CD14-positive monocyte (primary cell): ENCODE results near the gene OR52A5. TPM values are rescaled to one million over a fixed set of nuclear protein-coding genes. Genes with fewer than 3 reads are reported as not detected.

Source experiments
- DNase-seq, 3 donors: peaks; one replicate each; pipeline ENCODE4 v3.0.0-alpha.2; 2011 to 2022
- H2AFZ ChIP-seq: 2 replicates; pipeline ENCODE4 v1.6.0; 2012; ENCODE audit warnings: mild to moderate bottlenecking, low read depth, low read length, inconsistent platforms; ENCODE audit not compliant: insufficient read depth, poor library complexity, severe bottlenecking
- H3K27ac ChIP-seq, 2 donors: 1 replicate in 1 of 2; 2 replicates in 1 of 2; pipeline ENCODE4 v1.5.1; 2012 to 2013; ENCODE audit warnings: low read length in 2 of 2, control low read depth in 1 of 2, inconsistent platforms in 1 of 2, low read depth in 1 of 2, mild to moderate bottlenecking in 1 of 2
- H3K27me3 ChIP-seq, 2 donors: one replicate each; pipeline versions ENCODE4 v1.6.0 to v1.6.1; 2011 to 2013; ENCODE audit warnings: low read length in 2 of 2; ENCODE audit not compliant: control insufficient read depth in 2 of 2, insufficient read depth in 2 of 2
- H3K36me3 ChIP-seq, 2 donors: replicated peaks in 1 of 2; 1 replicate in 1 of 2; 2 replicates in 1 of 2; pipeline versions ENCODE4 v1.5.1 to v1.6.1; 2012 to 2013; ENCODE audit warnings: low read length in 2 of 2, control low read depth in 1 of 2, inconsistent platforms in 1 of 2, mild to moderate bottlenecking in 1 of 2; ENCODE audit not compliant: insufficient read depth in 2 of 2, control insufficient read depth in 1 of 2
- H3K4me1 ChIP-seq, 2 donors: 1 replicate in 1 of 2; 2 replicates in 1 of 2; pipeline versions ENCODE4 v1.5.1 to v1.6.1; 2012 to 2013; ENCODE audit warnings: low read length in 2 of 2, control low read depth in 1 of 2, inconsistent platforms in 1 of 2, mild to moderate bottlenecking in 1 of 2, moderate library complexity in 1 of 2; ENCODE audit not compliant: insufficient read depth in 2 of 2, control insufficient read depth in 1 of 2
- H3K4me2 ChIP-seq: replicated peaks from 2 replicates; pipeline ENCODE3; 2012; ENCODE audit warnings: low read length, moderate library complexity, mild to moderate bottlenecking; ENCODE audit not compliant: poor library complexity, severe bottlenecking; ENCODE audit errors: extremely low read depth
- H3K4me3 ChIP-seq, 3 experiments: fragments of 200-600 bp in 1 of 3; sonication (generic) in 1 of 3; replicated peaks in 1 of 3; 1 replicate in 2 of 3; 2 replicates in 1 of 3; pipeline ENCODE4 v1.5.1; 2011 to 2013; ENCODE audit warnings: low read length in 3 of 3, mild to moderate bottlenecking in 3 of 3, control low read depth in 2 of 3, low read depth in 2 of 3, inconsistent platforms in 1 of 3, moderate library complexity in 1 of 3
- H3K79me2 ChIP-seq: 2 replicates; pipeline ENCODE4 v1.6.0; 2012; ENCODE audit warnings: mild to moderate bottlenecking, control low read depth, inconsistent platforms, low read length, moderate library complexity; ENCODE audit not compliant: insufficient read depth
- H3K9ac ChIP-seq: 2 replicates; pipeline ENCODE4 v1.6.0; 2017; ENCODE audit warnings: low read length, mild to moderate bottlenecking; ENCODE audit not compliant: insufficient read depth, poor library complexity, severe bottlenecking
- H3K9me3 ChIP-seq, 2 donors: replicated peaks in 1 of 2; 1 replicate in 1 of 2; 2 replicates in 1 of 2; pipeline versions ENCODE4 v1.5.1 to v1.6.1; 2012 to 2013; ENCODE audit warnings: low read length in 2 of 2, control low read depth in 1 of 2; ENCODE audit not compliant: control insufficient read depth in 1 of 2, insufficient read depth in 1 of 2
- H4K20me1 ChIP-seq: 2 replicates; pipeline ENCODE4 v1.6.0; 2012; ENCODE audit warnings: mild to moderate bottlenecking, low read length, control low read depth, moderate library complexity; ENCODE audit not compliant: insufficient read depth
- H3K27ac Mint-ChIP-seq, 7 donors: one replicate each; pipeline ENCODE4 v1.8.0; 2020; ENCODE audit warnings: mild to moderate bottlenecking in 7 of 7, mixed read lengths in 7 of 7, moderate library complexity in 6 of 7, inconsistent platforms in 2 of 7
- H3K27me3 Mint-ChIP-seq, 3 donors: one replicate each; pipeline ENCODE4 v1.8.0; 2021 to 2022; ENCODE audit warnings: low read depth in 3 of 3, mild to moderate bottlenecking in 3 of 3, mixed read lengths in 3 of 3, moderate library complexity in 3 of 3, inconsistent platforms in 1 of 3
- H3K36me3 Mint-ChIP-seq, 2 donors: one replicate each; pipeline ENCODE4 v1.8.0; 2020; ENCODE audit warnings: mixed read lengths in 2 of 2, inconsistent platforms in 1 of 2, mild to moderate bottlenecking in 1 of 2
- H3K4me1 Mint-ChIP-seq: one replicate; pipeline ENCODE4 v1.8.0; 2020; ENCODE audit warnings: mild to moderate bottlenecking, mixed read lengths
- H3K4me3 Mint-ChIP-seq, 2 donors: one replicate each; pipeline ENCODE4 v1.8.0; 2020; ENCODE audit warnings: mild to moderate bottlenecking in 2 of 2, mixed read lengths in 2 of 2, moderate library complexity in 1 of 2
- H3K9me3 Mint-ChIP-seq, 7 donors: one replicate each; pipeline ENCODE4 v1.8.0; 2020 to 2022; ENCODE audit warnings: mixed read lengths in 7 of 7, mild to moderate bottlenecking in 6 of 7, moderate library complexity in 6 of 7, inconsistent platforms in 2 of 7
- CTCF ChIP-seq: fragments of 200-600 bp; IDR thresholded peaks from one replicate; pipeline ENCODE4 v1.8.0; 2022; ENCODE audit warnings: antibody characterized with exemption, mild to moderate bottlenecking
- WGBS: methylation state at CpG from one replicate; pipeline ENCODE4 v1.1.5; 2013; ENCODE audit warnings: missing lambda C conversion rate; ENCODE audit not compliant: insufficient coverage; 5-methylcytosine and 5-hydroxymethylcytosine counted together
- intact Hi-C, 2 donors: fragments of 100-400 bp; cut with micrococcal nuclease; formaldehyde crosslinking; loops; one replicate each; pipeline versions ENCODE4 v1.15.0 to v1.15.1; 2023
- polyA plus RNA-seq, 3 donors: library from polyadenylated mRNA; depleted of rRNA in 1 of 3; unstranded in 2 of 3; stranded (reverse) in 1 of 3; fragments of 300-500 nt in 2 of 3; fragments of >200 nt in 1 of 3; fragmentation: Illumina TruSeq in 2 of 3; gene quantifications; 1 replicate in 2 of 3; 2 replicates in 1 of 3; pipeline ENCODE4 v1.2.3, GENCODE V29; 2012 to 2021

Gene OR52A5
- polyA plus RNA-seq, 3 donors = not detected

- intact Hi-C loops = loop anchor here in 1 of 2 donors (10.0 kb wide), 1 partner anchor 60 kb away; no protein-coding TSS in a partner anchor
- Histone ChIP-seq H3K79me2 (no peaks in the 10 kb centered on the region), H3K27ac (no peak within 1 kb of the TSS), H3K36me3 (no peaks in the 10 kb centered on the region), H4K20me1 (no peaks in the 10 kb centered on the region), H3K9me3 (no peaks in the 10 kb centered on the region), H2AFZ (no peak within 1 kb of the TSS), H3K9ac (no peak within 1 kb of the TSS), H3K4me3 (no peak within 1 kb of the TSS), H3K4me1 (no peaks in the 10 kb centered on the region), H3K27me3 (no peaks in the 10 kb centered on the region), H3K4me2 (no peak within 1 kb of the TSS)
- no peaks in the 10 kb centered on the region for H3K36me3 Mint-ChIP-seq
- peaks cover 0 to 1% (median 0%) of the 10 kb centered on the region in 3 donors for H3K27me3 Mint-ChIP-seq
- no peaks in the 10 kb centered on the region for H3K4me1 Mint-ChIP-seq
- H3K4me3 Mint-ChIP-seq = no peak within 1 kb of the TSS
- no peak within 1 kb of the TSS for H3K27ac Mint-ChIP-seq
- TF ChIP-seq CTCF = no peak
- peaks cover 0 to 4% (median 0%) of the 10 kb centered on the region in 7 donors for H3K9me3 Mint-ChIP-seq
- no peak for DNase-seq
- 100% methylated on average over 1 of the region's 3 CpGs for WGBS
Measured at GRCh38 chr11:5154657-5155056, 16.5 kb upstream of the OR52A5 start, which contains the start of gene OR52A1. Gene OR52A1, minus strand, starts transcription at chr11:5154757. Its CDS starts 2,388 bp downstream, at chr11:5152369.

GRCh38 chr11:5153574-5154431 is 15.6 kb upstream of the OR52A5 start:
- H3K9me3 ChIP-seq = no peaks in the 10 kb centered on the region
- Mint-ChIP-seq H3K4me3 (no peak overlapping the region), H3K27ac (no peak overlapping the region), H3K4me1 (no peaks in the 10 kb centered on the region), H3K9me3 (peaks cover 0 to 4% (median 0%) of the 10 kb centered on the region in 7 donors), H3K27me3 (no peaks in the 10 kb centered on the region), H3K36me3 (no peaks in the 10 kb centered on the region)
- H3K4me1 ChIP-seq = no peaks in the 10 kb centered on the region
- H3K4me3 ChIP-seq = no peak overlapping the region
- H3K27me3 ChIP-seq = no peaks in the 10 kb centered on the region
- no peaks in the 10 kb centered on the region for H3K79me2 ChIP-seq
- intact Hi-C loops = loop anchor here in 1 of 2 donors (10.0 kb wide), 1 partner anchor 61 kb away; no protein-coding TSS in a partner anchor
- WGBS = no CpG with 5 or more reads among the region's 3 CpGs
- no peak overlapping the region for H2AFZ ChIP-seq
- no peak overlapping the region for H3K9ac ChIP-seq
- no peak overlapping the region for H3K27ac ChIP-seq
- no peak for DNase-seq
- H3K36me3 ChIP-seq = no peaks in the 10 kb centered on the region
- H4K20me1 ChIP-seq = no peaks in the 10 kb centered on the region
- no peak overlapping the region for H3K4me2 ChIP-seq
- no peak for TF ChIP-seq CTCF
